ENCODE data around the gene MAP3K3. TPM values are rescaled to one million over a fixed set of nuclear protein-coding genes. Genes with fewer than 3 reads are reported as not detected.

MAP3K3 gene
- total and polyA plus RNA-seq, 10 of the 15 experiments (the other 5 are each of a cell fraction or from before 2014, with no cell fraction given): 1.6 to 24.1 (median 15.0) TPM

DNA sequence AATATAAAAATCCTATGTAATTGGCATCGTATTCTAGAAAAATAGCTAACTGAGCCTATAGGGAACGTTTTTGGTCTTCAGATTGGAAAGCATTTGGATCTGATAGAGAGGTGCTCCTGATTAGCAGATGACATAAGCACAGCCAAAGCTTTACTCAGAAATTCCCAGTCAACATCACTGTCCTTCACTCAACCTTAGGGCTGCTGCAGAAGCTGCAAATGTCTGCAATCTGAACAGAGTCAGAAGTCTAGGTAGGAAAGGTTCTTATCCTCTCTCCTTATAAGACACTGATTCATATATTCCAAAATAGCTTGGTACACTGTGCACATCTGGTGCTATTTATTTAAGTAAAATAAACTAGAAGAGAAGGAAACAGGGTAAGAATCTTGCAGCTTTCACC is 100.2 kb downstream of the MAP3K3 start (continued):
- TF ChIP-seq, protein P1, sequence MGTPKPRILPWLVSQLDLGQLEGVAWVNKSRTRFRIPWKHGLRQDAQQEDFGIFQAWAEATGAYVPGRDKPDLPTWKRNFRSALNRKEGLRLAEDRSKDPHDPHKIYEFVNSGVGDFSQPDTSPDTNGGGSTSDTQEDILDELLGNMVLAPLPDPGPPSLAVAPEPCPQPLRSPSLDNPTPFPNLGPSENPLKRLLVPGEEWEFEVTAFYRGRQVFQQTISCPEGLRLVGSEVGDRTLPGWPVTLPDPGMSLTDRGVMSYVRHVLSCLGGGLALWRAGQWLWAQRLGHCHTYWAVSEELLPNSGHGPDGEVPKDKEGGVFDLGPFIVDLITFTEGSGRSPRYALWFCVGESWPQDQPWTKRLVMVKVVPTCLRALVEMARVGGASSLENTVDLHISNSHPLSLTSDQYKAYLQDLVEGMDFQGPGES (IDR thresholded peaks at IDR 0.05): no peak

GRCh38 chr17:63735691-63736090 is 113.5 kb downstream of the MAP3K3 start:
- intact Hi-C loops (cut with micrococcal nuclease; ENCODE audit: unreplicated experiment): no loop called here
- ChIA-PET SMC1A (ENCODE audit: uncharacterized antibody, unreplicated experiment) (interaction anchor here (0.6 to 2.0 kb wide), 3 partner anchors 28 to 109 kb away, joined by 3 to 6 read pairs (median 3); no protein-coding TSS in a partner anchor), RAD21 (ENCODE audit: unreplicated experiment) (interaction anchor here (0.7 to 1.0 kb wide), 2 partner anchors 14 to 38 kb away, joined by 3 read pairs; partner anchors contain the start of gene CCDC47), POLR2A (interaction anchor here (1.4 kb wide), 1 partner anchor 38 kb away, joined by 3 read pairs; the partner anchor contains the start of gene CCDC47), CTCF (interaction anchor here (1.1 to 1.7 kb wide), 5 partner anchors 11 to 39 kb away, joined by 3 to 4 read pairs (median 3); no protein-coding TSS in a partner anchor)
- H3K27ac ChIP-seq (ENCODE audit: control insufficient read depth, insufficient read depth): no peak overlapping the region
- H3K9me3 ChIP-seq (replicated peaks; ENCODE audit: control insufficient read depth, insufficient read depth, low read length): no peaks in the 10 kb centered on the region
- H4K20me1 ChIP-seq (ENCODE audit: control insufficient read depth, insufficient read depth): no peaks in the 10 kb centered on the region
- BruUV-seq (replicated peaks): no TSS peak
- H3K27me3 ChIP-seq (replicated peaks in 1 of 2; ENCODE audit: control insufficient read depth in 2 of 2, insufficient read depth in 2 of 2, low read length in 1 of 2): no peaks in the 10 kb centered on the region
- H3K9ac ChIP-seq (ENCODE audit: control insufficient read depth, insufficient read depth, low read length): no peak overlapping the region
- FAIRE-seq (no peak), DNase-seq (ENCODE audit: low read depth, low spot score) (no peak), ATAC-seq (no peak)
- H2AFZ ChIP-seq (ENCODE audit: control insufficient read depth, low read depth, low read length): no peak overlapping the region
- H3K4me3 ChIP-seq: no peak overlapping the region
- H3K4me2 ChIP-seq (ENCODE audit: control insufficient read depth, insufficient read depth): no peak overlapping the region
- no peaks in the 10 kb centered on the region; a peak in 1 of 4 replicates for H3K36me3 ChIP-seq (ENCODE audit: control insufficient read depth in 2 of 2, insufficient read depth in 2 of 2, low read length in 1 of 2)
- WGBS (ENCODE audit: insufficient coverage, insufficient replicate concordance, low lambda C conversion rate, missing lambda C conversion rate): 100% methylated on average over 8 of the region's 8 CpGs
- TF ChIP-seq IKZF2 (IDR thresholded peaks at IDR 0.05) (no peak), TBL1XR1 (IDR thresholded peaks at IDR 0.05; ENCODE audit: low read depth, low read length) (no peak), NFYB (IDR thresholded peaks at IDR 0.05; ENCODE audit: insufficient read depth, low read depth, low read length) (no peak), CEBPB (IDR thresholded peaks at IDR 0.05; ENCODE audit: borderline replicate concordance in 1 of 2, low read depth in 2 of 2, low read length in 2 of 2) (no peak), RCOR1 (conservative IDR thresholded peaks at IDR 0.05; ENCODE audit: low read depth, low read length) (no peak), MEF2B (IDR thresholded peaks at IDR 0.05; ENCODE audit: partially characterized antibody, poor library complexity, severe bottlenecking) (no peak), ASH2L (IDR thresholded peaks at IDR 0.05; ENCODE audit: borderline replicate concordance, low read depth) (no peak), RUNX3 (IDR thresholded peaks at IDR 0.05; ENCODE audit: low read length) (no peak), ZNF687 (IDR thresholded peaks at IDR 0.05) (no peak)
- TF ChIP-seq, protein P2, sequence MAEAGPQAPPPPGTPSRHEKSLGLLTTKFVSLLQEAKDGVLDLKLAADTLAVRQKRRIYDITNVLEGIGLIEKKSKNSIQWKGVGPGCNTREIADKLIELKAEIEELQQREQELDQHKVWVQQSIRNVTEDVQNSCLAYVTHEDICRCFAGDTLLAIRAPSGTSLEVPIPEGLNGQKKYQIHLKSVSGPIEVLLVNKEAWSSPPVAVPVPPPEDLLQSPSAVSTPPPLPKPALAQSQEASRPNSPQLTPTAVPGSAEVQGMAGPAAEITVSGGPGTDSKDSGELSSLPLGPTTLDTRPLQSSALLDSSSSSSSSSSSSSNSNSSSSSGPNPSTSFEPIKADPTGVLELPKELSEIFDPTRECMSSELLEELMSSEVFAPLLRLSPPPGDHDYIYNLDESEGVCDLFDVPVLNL (IDR thresholded peaks at IDR 0.05; ENCODE audit: low read depth, low read length): no peak
- H3K4me1 ChIP-seq (ENCODE audit: control insufficient read depth, insufficient read depth, low read length): no peaks in the 10 kb centered on the region
- H3K79me2 ChIP-seq (ENCODE audit: control insufficient read depth, insufficient read depth, low read length): peaks cover 13% of the 10 kb centered on the region
- in situ Hi-C loops (cut with MboI): no loop called here

Data from GM12878 (cell line).